Fibroblast of villous mesenchyme (primary cell): ENCODE data around the gene RHPN2. TPM values are rescaled to one million over a fixed set of nuclear protein-coding genes. Genes with fewer than 3 reads are reported as not detected.
"Not testable (repeated sequence)": the region's sequence is repeated elsewhere in the genome, so short reads cannot be mapped to it uniquely, and the experiment has no call there.

ENCODE experiments used
- DNase-seq: peaks from one replicate; pipeline ENCODE4 v3.0.0-alpha.2; 2010; ENCODE audit warnings: low read depth
- H3K4me3 ChIP-seq: 2 replicates; pipeline ENCODE4 v1.5.1; 2011; ENCODE audit warnings: low read depth, mild to moderate bottlenecking, low read length
- total RNA-seq: library from RNA; depleted of rRNA; stranded (reverse); fragments of >200 nt; gene quantifications from 2 replicates; pipeline ENCODE4 v1.2.3, GENCODE V29; 2012
- TF ChIP-seq, protein P1 (sequence below): IDR thresholded peaks from 2 replicates; pipeline ENCODE4 v1.5.1; 2012; ENCODE audit warnings: low read depth, mild to moderate bottlenecking, low read length; ENCODE audit not compliant: insufficient read depth

The RHPN2 gene
- total RNA-seq, 1 donor: 2.6 TPM

- TF ChIP-seq, protein P1, sequence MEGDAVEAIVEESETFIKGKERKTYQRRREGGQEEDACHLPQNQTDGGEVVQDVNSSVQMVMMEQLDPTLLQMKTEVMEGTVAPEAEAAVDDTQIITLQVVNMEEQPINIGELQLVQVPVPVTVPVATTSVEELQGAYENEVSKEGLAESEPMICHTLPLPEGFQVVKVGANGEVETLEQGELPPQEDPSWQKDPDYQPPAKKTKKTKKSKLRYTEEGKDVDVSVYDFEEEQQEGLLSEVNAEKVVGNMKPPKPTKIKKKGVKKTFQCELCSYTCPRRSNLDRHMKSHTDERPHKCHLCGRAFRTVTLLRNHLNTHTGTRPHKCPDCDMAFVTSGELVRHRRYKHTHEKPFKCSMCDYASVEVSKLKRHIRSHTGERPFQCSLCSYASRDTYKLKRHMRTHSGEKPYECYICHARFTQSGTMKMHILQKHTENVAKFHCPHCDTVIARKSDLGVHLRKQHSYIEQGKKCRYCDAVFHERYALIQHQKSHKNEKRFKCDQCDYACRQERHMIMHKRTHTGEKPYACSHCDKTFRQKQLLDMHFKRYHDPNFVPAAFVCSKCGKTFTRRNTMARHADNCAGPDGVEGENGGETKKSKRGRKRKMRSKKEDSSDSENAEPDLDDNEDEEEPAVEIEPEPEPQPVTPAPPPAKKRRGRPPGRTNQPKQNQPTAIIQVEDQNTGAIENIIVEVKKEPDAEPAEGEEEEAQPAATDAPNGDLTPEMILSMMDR: no peak
- no peak overlapping the region for H3K4me3 ChIP-seq
- no peak for DNase-seq
Observed at GRCh38 chr19:33000910-33001309, 63.8 kb downstream of the RHPN2 start.

- TF ChIP-seq, protein P1: no peak
- no peak for DNase-seq
- no peak overlapping the region for H3K4me3 ChIP-seq
Observed at GRCh38 chr19:33000510-33000909, 64.2 kb downstream of the RHPN2 start.

DNA sequence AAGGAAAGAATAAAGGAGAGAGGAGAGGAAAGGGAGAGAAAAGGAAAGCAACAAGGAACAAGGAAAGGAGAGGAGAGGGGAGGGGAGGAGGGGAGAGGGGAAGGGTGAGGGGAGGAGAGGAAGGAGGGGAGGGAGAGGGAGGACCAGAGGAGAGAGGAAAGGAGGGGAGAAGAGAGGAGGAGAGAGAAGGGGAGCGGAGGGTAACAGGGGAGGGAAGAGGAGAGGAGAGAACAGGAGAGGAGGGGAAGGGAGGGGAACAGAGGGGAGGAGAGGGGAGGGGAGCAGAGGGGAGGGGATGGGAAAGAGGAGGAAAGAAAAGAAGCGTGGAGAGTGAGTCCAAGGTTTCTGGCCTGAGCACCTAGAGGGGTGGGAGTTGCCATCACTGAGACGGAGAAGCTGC, 66.0 kb downstream of the RHPN2 start:
- no peak overlapping the region for H3K4me3 ChIP-seq
- TF ChIP-seq, protein P1: no peak
- DNase-seq: no peak

DNA sequence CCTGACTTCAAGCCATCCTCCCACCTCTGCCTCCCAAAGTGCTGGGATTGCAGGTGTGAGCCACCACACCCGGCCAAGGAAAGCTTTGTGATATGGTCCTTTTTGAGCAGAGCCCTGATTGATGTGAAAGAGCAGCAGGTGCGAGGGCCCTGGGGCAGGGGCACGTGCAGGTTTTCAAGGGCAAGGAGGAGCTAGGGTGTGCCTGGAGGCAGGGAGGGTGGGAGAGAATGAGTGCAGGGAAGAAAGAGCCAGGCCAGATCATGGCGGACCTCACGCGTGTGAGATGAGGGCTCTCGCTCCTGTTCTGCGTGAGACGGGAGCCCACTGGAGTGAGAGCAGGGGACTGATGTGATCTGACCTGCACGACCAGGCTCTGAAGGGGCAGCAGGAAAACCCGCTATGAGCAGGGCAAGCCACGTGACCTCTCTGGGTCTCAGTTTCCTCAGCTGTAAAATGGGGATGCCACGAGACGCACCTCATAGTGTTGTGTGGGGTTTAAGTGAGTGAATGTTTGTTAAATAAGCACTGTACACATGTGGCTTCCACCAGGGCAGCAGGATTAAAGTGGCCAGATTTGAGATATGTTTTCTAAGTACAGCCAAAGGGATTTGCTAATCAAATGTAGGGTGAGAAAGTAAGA, 66.9 kb downstream of the RHPN2 start:
- no peak for DNase-seq
- TF ChIP-seq, protein P1: no peak

DNA sequence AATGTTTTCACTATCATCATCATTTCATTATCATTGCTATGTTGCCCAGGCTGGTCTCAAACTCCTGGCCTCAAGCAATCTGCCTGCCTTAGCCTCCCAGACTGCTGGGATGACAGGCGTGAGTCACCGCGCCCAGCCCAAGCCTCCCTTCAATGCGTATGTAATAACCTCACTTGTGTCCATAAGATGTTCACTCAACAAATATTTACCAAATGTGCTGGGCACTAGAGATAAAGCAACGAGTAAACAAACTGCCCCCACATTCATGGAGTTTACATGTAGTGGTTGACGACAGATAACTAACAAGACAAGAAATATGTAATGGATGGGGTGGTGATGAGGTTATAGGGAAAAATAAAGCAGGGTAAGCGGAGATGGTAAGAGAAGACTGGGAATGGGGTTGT, 67.6 kb downstream of the RHPN2 start:
- H3K4me3 ChIP-seq: not testable (repeated sequence)
- peak; percentile 42 for DNase-seq

More for the DNA sequence above, 66.9 kb downstream of the RHPN2 start:
- no peak overlapping the region for H3K4me3 ChIP-seq

DNA sequence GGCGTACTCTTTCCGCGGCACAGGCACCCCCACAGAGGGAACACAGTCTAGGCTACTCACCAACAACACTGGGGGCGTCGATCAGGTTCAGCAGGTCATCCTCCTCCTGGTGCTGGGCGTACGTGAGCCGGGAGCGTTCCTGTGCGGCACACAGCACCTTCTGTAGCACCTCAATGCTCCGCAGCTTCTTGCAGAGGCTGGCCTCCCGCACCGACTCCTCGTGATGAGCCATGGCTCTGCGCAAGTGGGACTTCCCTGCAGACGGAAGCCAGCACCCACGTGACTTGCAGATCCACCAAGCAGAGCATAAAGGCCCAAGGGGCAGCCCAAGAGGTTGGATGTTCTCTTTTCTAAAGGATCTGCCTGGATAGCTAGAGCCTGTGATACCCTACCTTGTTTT, 68.7 kb downstream of the RHPN2 start:
- H3K4me3 ChIP-seq, DNase-seq: not testable (repeated sequence)

DNA sequence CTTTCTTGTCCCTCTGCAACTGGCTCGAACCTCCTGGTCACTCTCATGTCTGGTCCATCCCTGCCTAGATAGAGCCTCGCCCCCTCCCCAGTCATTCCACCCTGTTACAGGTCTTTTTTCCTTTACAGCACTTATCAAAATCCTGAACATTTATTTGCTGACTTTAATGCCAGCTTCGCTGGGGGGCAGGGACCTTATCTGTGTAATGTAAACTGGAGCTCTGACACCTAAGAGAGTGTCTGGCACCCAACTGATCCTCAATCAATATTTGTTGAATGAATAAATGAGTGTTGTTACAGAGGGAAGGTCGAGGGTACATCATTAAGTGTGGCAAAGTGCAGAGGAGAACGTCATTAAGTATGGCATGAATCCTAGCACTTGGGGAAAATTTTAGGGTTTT, 76.0 kb downstream of the RHPN2 start:
- H3K4me3 ChIP-seq: no peak overlapping the region
- no peak for DNase-seq
- TF ChIP-seq, protein P1: no peak

DNA sequence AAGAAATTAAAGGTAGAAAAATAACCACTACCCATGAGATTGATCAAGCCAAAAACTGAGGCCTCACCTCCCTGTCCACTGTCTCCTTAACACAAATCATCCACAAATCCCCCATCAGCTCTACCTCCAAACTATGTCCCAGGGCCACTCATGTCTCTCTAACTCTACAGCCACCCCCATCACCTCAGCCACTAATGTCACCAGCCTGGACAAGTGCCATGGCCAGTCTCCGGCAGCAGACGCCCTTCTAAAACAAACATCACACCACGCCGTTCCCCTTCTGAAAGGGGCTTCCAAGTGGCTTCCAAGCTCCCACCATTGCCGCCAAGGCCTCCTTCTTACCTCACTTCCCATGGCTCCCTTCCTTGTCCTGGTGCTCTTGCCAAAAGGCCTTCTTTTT, 76.4 kb downstream of the RHPN2 start:
- DNase-seq, H3K4me3 ChIP-seq: not testable (repeated sequence)

DNA sequence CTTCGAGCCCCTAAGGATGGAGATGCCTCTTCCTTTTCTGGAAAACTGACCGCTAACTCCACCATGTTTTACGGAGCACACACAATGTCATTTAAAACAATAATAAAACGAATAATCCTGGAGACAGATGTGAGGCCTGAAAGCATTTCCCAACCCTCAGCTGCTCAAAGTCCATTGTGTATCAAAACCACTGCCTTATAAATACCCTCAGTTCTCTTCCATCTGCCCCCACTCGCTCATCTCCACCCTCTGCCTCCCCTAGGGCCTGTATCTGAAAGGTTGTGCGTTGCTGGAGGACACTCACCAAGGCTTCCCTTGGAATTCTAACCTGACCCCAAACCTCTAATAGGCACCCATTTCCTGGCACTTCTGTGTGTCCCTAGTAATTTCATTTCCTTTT, 82.2 kb downstream of the RHPN2 start:
- DNase-seq, H3K4me3 ChIP-seq: not testable (repeated sequence)

- H3K4me3 ChIP-seq, DNase-seq: not testable (repeated sequence)
Observed at GRCh38 chr19:32979807-32980206, 84.9 kb downstream of the RHPN2 start.

GRCh38 chr19:32977813-32978212, 86.9 kb downstream of the RHPN2 start:
- H3K4me3 ChIP-seq, DNase-seq: not testable (repeated sequence)
